H1 (cell line): ENCODE results near the gene PLEKHM3. TPM values are rescaled to one million over a fixed set of nuclear protein-coding genes. Genes with fewer than 3 reads are reported as not detected.

Experiments used
- CTCF ChIA-PET: fragments of 300-600 bp; sonication (Branson Sonifier 250); formaldehyde crosslinking; loops from one replicate; lab custom pipeline; 2021; ENCODE audit not compliant: partially characterized antibody; lab: Charles Lee
- POLR2A ChIA-PET: fragments of 300-600 bp; sonication (Branson Sonifier 250); formaldehyde crosslinking; loops from one replicate; lab custom pipeline; 2021; ENCODE audit warnings: inconsistent platforms; ENCODE audit not compliant: partially characterized antibody; lab: Charles Lee
- DNase-seq, 2 experiments: peaks; one replicate each; pipeline versions ENCODE4 v3.0.0 to v3.0.0-alpha.2; 2010 to 2022; ENCODE audit warnings: low spot score in 2 of 2, low read depth in 1 of 2, mixed read lengths in 1 of 2
- FAIRE-seq: peaks from 2 replicates; lab custom pipeline; 2011; peaks lifted over from hg19 to GRCh38; lab: Jason Lieb, UNC
- H2AFZ ChIP-seq: 2 replicates; pipeline ENCODE4 v1.8.1; 2012; ENCODE audit warnings: low read length, inconsistent platforms
- H2AK5ac ChIP-seq: 2 replicates; pipeline ENCODE4 v1.6.1; 2013; ENCODE audit warnings: low read depth, low read length
- H2BK120ac ChIP-seq: replicated peaks from 2 replicates; pipeline ENCODE3; 2013; ENCODE audit warnings: low read depth, low read length, inconsistent platforms
- H2BK12ac ChIP-seq: 2 replicates; pipeline ENCODE4 v1.6.1; 2013; ENCODE audit warnings: low read depth, low read length
- H2BK15ac ChIP-seq: 2 replicates; pipeline ENCODE4 v1.6.1; 2013; ENCODE audit warnings: low read length
- H2BK20ac ChIP-seq: 2 replicates; pipeline ENCODE4 v1.6.1; 2013; ENCODE audit warnings: low read length
- H2BK5ac ChIP-seq: 2 replicates; pipeline ENCODE4 v1.6.1; 2013; ENCODE audit warnings: low read depth, low read length
- H3K14ac ChIP-seq: 2 replicates; pipeline ENCODE4 v1.6.1; 2013; ENCODE audit warnings: inconsistent platforms; ENCODE audit not compliant: insufficient read length
- H3K18ac ChIP-seq: 2 replicates; pipeline ENCODE4 v1.6.1; 2013; ENCODE audit warnings: low read length; ENCODE audit errors: extremely low read depth
- H3K23ac ChIP-seq: 2 replicates; pipeline ENCODE4 v1.6.1; 2013; ENCODE audit warnings: inconsistent platforms; ENCODE audit not compliant: insufficient read length
- H3K23me2 ChIP-seq: 2 replicates; pipeline ENCODE4 v1.6.1; 2013; ENCODE audit warnings: low read depth, low read length
- H3K27ac ChIP-seq: 2 replicates; pipeline ENCODE4 v1.6.1; 2011; ENCODE audit warnings: low read depth, low read length, inconsistent platforms
- H3K27me3 ChIP-seq, 4 experiments: replicated peaks in 1 of 4; 1 replicate in 1 of 4; 2 replicates in 3 of 4; pipeline versions ENCODE4 v1.6.1 to v1.8.1; 2011 to 2013; ENCODE audit warnings: low read length in 3 of 4, mild to moderate bottlenecking in 3 of 4, inconsistent platforms in 2 of 4, mixed read lengths in 2 of 4, moderate library complexity in 1 of 4; ENCODE audit not compliant: control insufficient read depth in 3 of 4, insufficient read depth in 3 of 4; ENCODE audit errors: extremely low read depth in 1 of 4
- H3K36me3 ChIP-seq, 4 experiments: 2 replicates each; pipeline versions ENCODE4 v1.6.1 to v1.8.1; 2011 to 2013; ENCODE audit warnings: mild to moderate bottlenecking in 4 of 4, low read length in 3 of 4, moderate library complexity in 2 of 4, control low read depth in 1 of 4, inconsistent platforms in 1 of 4; ENCODE audit not compliant: insufficient read depth in 4 of 4, control insufficient read depth in 2 of 4
- H3K4ac ChIP-seq: replicated peaks from 2 replicates; pipeline ENCODE3; 2013; ENCODE audit warnings: low read length, low read depth, mixed read lengths, inconsistent platforms; ENCODE audit not compliant: insufficient read length
- H3K4me1 ChIP-seq, 4 experiments: replicated peaks in 1 of 4; 1 replicate in 1 of 4; 2 replicates in 3 of 4; pipeline versions ENCODE4 v1.6.1 to v1.8.1; 2011 to 2013; ENCODE audit warnings: low read length in 3 of 4, inconsistent platforms in 2 of 4, mixed read lengths in 1 of 4; ENCODE audit not compliant: insufficient read depth in 4 of 4, control insufficient read depth in 3 of 4
- H3K4me2 ChIP-seq, 2 experiments: 2 replicates each; pipeline versions ENCODE4 v1.6.1 to v1.8.1; 2011 to 2013; ENCODE audit warnings: low read depth in 2 of 2, low read length in 2 of 2, control low read depth in 1 of 2, inconsistent platforms in 1 of 2, mild to moderate bottlenecking in 1 of 2; ENCODE audit not compliant: insufficient read depth in 1 of 2
- H3K4me3 ChIP-seq, 4 experiments: fragments of 200-600, 300-600 bp in 1 of 4; sonication (generic), shearing (Covaris generic), sonication (Bioruptor Twin) in 1 of 4; 2 replicates each; pipeline versions ENCODE4 v1.5.1 to v1.8.1; 2011 to 2016; ENCODE audit warnings: low read length in 4 of 4, low read depth in 3 of 4, control low read depth in 2 of 4, inconsistent platforms in 2 of 4, mild to moderate bottlenecking in 2 of 4, mixed read lengths in 1 of 4, moderate library complexity in 1 of 4; ENCODE audit not compliant: insufficient read depth in 2 of 4; ENCODE audit errors: extremely low read depth in 1 of 4
- H3K56ac ChIP-seq: replicated peaks from 2 replicates; pipeline ENCODE3; 2013; ENCODE audit warnings: low read depth, mild to moderate bottlenecking, mixed read lengths, low read length, inconsistent platforms; ENCODE audit not compliant: insufficient read length
- H3K79me1 ChIP-seq: 2 replicates; pipeline ENCODE4 v1.6.1; 2013; ENCODE audit warnings: low read depth, low read length, control low read depth
- H3K79me2 ChIP-seq, 2 experiments: 2 replicates each; pipeline versions ENCODE4 v1.6.1 to v1.8.1; 2012 to 2013; ENCODE audit warnings: low read length in 2 of 2, mild to moderate bottlenecking in 2 of 2, inconsistent platforms in 1 of 2; ENCODE audit not compliant: insufficient read depth in 2 of 2, control insufficient read depth in 1 of 2
- H3K9ac ChIP-seq, 4 experiments: replicated peaks in 1 of 4; 1 replicate in 1 of 4; 2 replicates in 3 of 4; pipeline versions ENCODE4 v1.6.1 to v1.8.1; 2011 to 2013; ENCODE audit warnings: low read depth in 3 of 4, low read length in 3 of 4, control low read depth in 2 of 4, mild to moderate bottlenecking in 2 of 4, moderate library complexity in 2 of 4, inconsistent platforms in 1 of 4; ENCODE audit errors: extremely low read depth in 1 of 4
- H3K9me3 ChIP-seq, 2 experiments: 2 replicates each; pipeline versions ENCODE4 v1.6.1 to v1.8.1; 2012 to 2013; ENCODE audit warnings: mild to moderate bottlenecking in 2 of 2, moderate library complexity in 2 of 2, control low read depth in 1 of 2, inconsistent platforms in 1 of 2, low read depth in 1 of 2, low read length in 1 of 2, mixed read lengths in 1 of 2; ENCODE audit not compliant: insufficient read depth in 2 of 2
- H4K20me1 ChIP-seq, 2 experiments: replicated peaks in 1 of 2; 2 replicates each; pipeline versions ENCODE3 to v1.8.1; 2011 to 2013; ENCODE audit warnings: inconsistent platforms in 2 of 2, low read length in 2 of 2, mild to moderate bottlenecking in 1 of 2; ENCODE audit not compliant: insufficient read depth in 2 of 2, control insufficient read depth in 1 of 2
- H4K5ac ChIP-seq: 2 replicates; pipeline ENCODE4 v1.6.1; 2013; ENCODE audit warnings: low read length, low read depth, mixed read lengths, inconsistent platforms; ENCODE audit not compliant: insufficient read length
- H4K8ac ChIP-seq: 2 replicates; pipeline ENCODE4 v1.8.0; 2013; ENCODE audit warnings: mild to moderate bottlenecking, moderate library complexity, low read length, inconsistent platforms; ENCODE audit not compliant: insufficient read depth; ENCODE audit errors: extremely low read depth
- H4K91ac ChIP-seq: replicated peaks from 2 replicates; pipeline ENCODE3; 2013; ENCODE audit warnings: low read length, mixed read lengths, inconsistent platforms; ENCODE audit not compliant: insufficient read length
- CREB1 ChIP-seq: IDR thresholded peaks from 2 replicates; pipeline ENCODE4 v1.6.1; 2012; ENCODE audit warnings: inconsistent platforms
- HDAC2 ChIP-seq, 2 experiments: fragments of 300-600 bp in 1 of 2; sonication (generic) in 1 of 2; IDR thresholded peaks; 2 replicates each; pipeline ENCODE4 v1.6.1; 2011 to 2012; ENCODE audit warnings: low read depth in 2 of 2, low read length in 2 of 2, mild to moderate bottlenecking in 2 of 2, moderate library complexity in 2 of 2, borderline replicate concordance in 1 of 2, inconsistent platforms in 1 of 2
- MAFK ChIP-seq: IDR thresholded peaks from 2 replicates; pipeline ENCODE4 v1.6.1; 2012; ENCODE audit warnings: low read depth, mild to moderate bottlenecking, improper control_type of control experiment, low read length
- PHF8 ChIP-seq: fragments of 200-600 bp; sonication (generic); conservative IDR thresholded peaks from 2 replicates; pipeline ENCODE4 v1.7.1; 2012; ENCODE audit warnings: low read depth, mild to moderate bottlenecking, inconsistent platforms, low read length, moderate library complexity
- RNF2 ChIP-seq: fragments of 200-900, 300-1000 bp; sonication (generic); IDR thresholded peaks from 2 replicates; pipeline ENCODE4 v1.7.1; 2016; ENCODE audit warnings: borderline replicate concordance, low read depth, mild to moderate bottlenecking, antibody characterized with exemption, low read length; ENCODE audit not compliant: poor library complexity, severe bottlenecking; ENCODE audit errors: missing control alignments
- SP1 ChIP-seq: IDR thresholded peaks from 2 replicates; pipeline ENCODE4 v1.6.1; 2011; ENCODE audit warnings: low read depth, low read length
- WGBS, 2 experiments: shearing (Covaris generic) in 1 of 2; methylation state at CpG; one replicate each; pipeline versions ENCODE4 v1.1.6 to v1.1.7; 2013 to 2015; ENCODE audit warnings: low lambda C conversion rate in 2 of 2, mixed read lengths in 2 of 2, inconsistent platforms in 1 of 2, low coverage in 1 of 2, missing lambda C conversion rate in 1 of 2; ENCODE audit not compliant: insufficient replicate concordance in 2 of 2, insufficient coverage in 1 of 2, insufficient read length in 1 of 2; ENCODE audit errors: extremely low coverage in 1 of 2, missing lambda C conversion rate in 1 of 2; 5-methylcytosine and 5-hydroxymethylcytosine counted together
- polyA plus RNA-seq, 7 experiments: library from polyadenylated mRNA; depleted of rRNA in 3 of 7; stranded (reverse) in 5 of 7; unstranded in 2 of 7; fragments of >200 nt in 5 of 7; fragments of 200-250 nt in 2 of 7; gene quantifications; 1 replicate in 5 of 7; 2 replicates in 1 of 7; 4 replicates in 1 of 7; pipeline versions ENCODE4 v1.2.1 to v1.2.3, GENCODE V29; 2011 to 2013; ENCODE audit warnings: missing spikeins in 2 of 7, mixed read lengths in 2 of 7
- total RNA-seq: library from RNA; stranded (reverse); fragmentation: NEBNext Ultra II Directional; extraction: Animal tissue kit (Norgen Biotek cat#: 25700); gene quantifications from 2 replicates; pipeline ENCODE4 v1.2.1, GENCODE V29; 2021
- TF ChIP-seq, protein P1 (sequence below): IDR thresholded peaks from 2 replicates; pipeline ENCODE4 v1.6.1; 2012; ENCODE audit warnings: low read length, inconsistent platforms

PLEKHM3 gene
- total and polyA plus RNA-seq, 2 of the 8 experiments (the other 6 are each of a cell fraction or from before 2014, with no cell fraction given), result 2.3 to 5.8 TPM

- Histone ChIP-seq H2BK12ac (no peak overlapping the region), H4K91ac (no peak overlapping the region), H3K56ac (no peak overlapping the region), H3K4ac (no peak overlapping the region), H3K18ac (no peak overlapping the region), H2AFZ (no peak overlapping the region), H2BK5ac (no peak overlapping the region), H3K79me1 (no peaks in the 10 kb centered on the region), H3K9ac (no peak overlapping the region), H3K23ac (no peak overlapping the region), H2AK5ac (no peak overlapping the region), H3K79me2 (0 out of 4 replicates have a peak, but pooled peaks cover 0 to 5% of the 10 kb centered on the region in 2 experiments), H2BK120ac (no peak overlapping the region), H3K9me3 (no peaks in the 10 kb centered on the region), H3K4me1 (peaks cover 0 to 5% (median 4%) of the 10 kb centered on the region in 4 experiments; a peak in 5 of 7 replicates), H3K27me3 (no peaks in the 10 kb centered on the region), H3K23me2 (peaks cover 3% of the 10 kb centered on the region; the same call in 1 of the 2 replicates), H2BK20ac (no peak overlapping the region), H3K36me3 (no peaks in the 10 kb centered on the region), H3K4me3 (no peak overlapping the region), H4K8ac (no peak overlapping the region), H3K14ac (no peak overlapping the region), H4K20me1 (no peaks in the 10 kb centered on the region), H2BK15ac (no peak overlapping the region), H4K5ac (no peak overlapping the region), H3K4me2 (no peak overlapping the region; a peak in 1 of 4 replicates), H3K27ac (no peak overlapping the region)
- CTCF ChIA-PET, result interaction anchor here (0.6 to 11.0 kb wide), 8 partner anchors 11 to 397 kb away, joined by 3 to 73 read pairs (median 4); no protein-coding TSS in a partner anchor
- POLR2A ChIA-PET, result interaction anchor here (1.1 to 2.2 kb wide), 4 partner anchors 17 to 399 kb away, joined by 3 to 10 read pairs (median 4); partner anchors contain the start of gene METTL21A
- FAIRE-seq (no peak), DNase-seq (no peak)
- 92% methylated on average over 3 of the region's 3 CpGs; no CpG with 5 or more reads in 1 of the 2 experiments for WGBS, 2 experiments
- TF ChIP-seq CREB1, result no peak
- no peak for TF ChIP-seq RNF2
- no peak for TF ChIP-seq PHF8
- TF ChIP-seq MAFK, result no peak
- TF ChIP-seq HDAC2 (IDR thresholded peaks at IDR 0.05; ENCODE audit: borderline replicate concordance in 1 of 2, low read depth in 2 of 2, low read length in 2 of 2), result no peak
- TF ChIP-seq SP1, result no peak
- TF ChIP-seq, protein P1, sequence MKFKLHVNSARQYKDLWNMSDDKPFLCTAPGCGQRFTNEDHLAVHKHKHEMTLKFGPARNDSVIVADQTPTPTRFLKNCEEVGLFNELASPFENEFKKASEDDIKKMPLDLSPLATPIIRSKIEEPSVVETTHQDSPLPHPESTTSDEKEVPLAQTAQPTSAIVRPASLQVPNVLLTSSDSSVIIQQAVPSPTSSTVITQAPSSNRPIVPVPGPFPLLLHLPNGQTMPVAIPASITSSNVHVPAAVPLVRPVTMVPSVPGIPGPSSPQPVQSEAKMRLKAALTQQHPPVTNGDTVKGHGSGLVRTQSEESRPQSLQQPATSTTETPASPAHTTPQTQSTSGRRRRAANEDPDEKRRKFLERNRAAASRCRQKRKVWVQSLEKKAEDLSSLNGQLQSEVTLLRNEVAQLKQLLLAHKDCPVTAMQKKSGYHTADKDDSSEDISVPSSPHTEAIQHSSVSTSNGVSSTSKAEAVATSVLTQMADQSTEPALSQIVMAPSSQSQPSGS, result no peak
- TF ChIP-seq, all 59 proteins: peak for 0
Measured at GRCh38 chr2:208024091-208024490, 1.2 kb downstream of the PLEKHM3 start.
